GM19463 (cell line): ENCODE results near the gene GRIA3.

Experiments used
- ATAC-seq: cut with Tn5 transposase; IDR thresholded peaks from one replicate; pipeline ENCODE4 v1.9.1; 2021; ENCODE audit warnings: mild to moderate bottlenecking, moderate library complexity; ENCODE audit not compliant: unreplicated experiment

GRIA3 gene

GRCh38 chrX:123190096-123190495 lies 6.0 kb downstream of the GRIA3 start:
- ATAC-seq: no peak

DNA sequence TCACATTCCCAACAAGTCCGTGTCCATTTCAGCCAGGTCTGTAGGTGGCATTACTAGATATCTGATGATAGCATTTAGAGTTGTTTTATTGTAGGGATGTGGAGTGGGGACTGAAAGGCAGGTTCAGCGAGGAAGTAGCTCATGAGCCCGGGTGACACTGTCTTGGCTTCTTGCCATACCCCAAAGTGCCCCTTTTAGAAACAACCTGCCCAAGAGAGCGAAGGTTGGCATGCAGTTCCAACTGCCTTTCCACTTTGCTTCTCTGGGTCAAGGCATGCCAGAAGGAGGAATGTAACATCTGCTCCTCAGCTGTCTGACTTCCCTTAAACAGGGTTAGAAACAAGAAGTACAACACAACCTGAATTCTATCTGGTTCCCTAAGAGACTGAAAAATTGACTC lies 9.0 kb downstream of the GRIA3 start:
- ATAC-seq: no peak

GRCh38 chrX:123199338-123199737 lies 15.3 kb downstream of the GRIA3 start:
- no peak for ATAC-seq

DNA sequence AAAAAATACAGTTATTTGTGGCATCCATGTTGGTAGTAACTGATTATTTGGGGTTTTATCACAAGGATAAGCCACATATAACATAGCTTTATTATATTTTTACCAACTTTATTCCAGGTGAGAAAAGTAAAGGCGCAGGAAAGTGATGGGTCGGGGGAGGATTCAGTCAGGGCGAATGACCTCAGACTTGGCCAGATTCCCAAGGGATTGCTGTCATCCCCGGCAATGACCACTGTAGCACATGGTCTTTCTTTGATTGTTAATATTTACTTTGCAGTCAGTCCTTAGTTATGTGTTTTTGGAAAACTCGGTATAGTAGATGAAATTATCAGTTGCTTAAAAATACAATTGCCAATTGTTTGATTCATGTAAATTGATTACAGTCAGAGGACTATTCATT lies 17.6 kb downstream of the GRIA3 start:
- ATAC-seq: no peak

- no peak for ATAC-seq
Observed at GRCh38 chrX:123202523-123202922, 18.4 kb downstream of the GRIA3 start.

- no peak for ATAC-seq
Observed at GRCh38 chrX:123203772-123204171, 19.7 kb downstream of the GRIA3 start.

DNA sequence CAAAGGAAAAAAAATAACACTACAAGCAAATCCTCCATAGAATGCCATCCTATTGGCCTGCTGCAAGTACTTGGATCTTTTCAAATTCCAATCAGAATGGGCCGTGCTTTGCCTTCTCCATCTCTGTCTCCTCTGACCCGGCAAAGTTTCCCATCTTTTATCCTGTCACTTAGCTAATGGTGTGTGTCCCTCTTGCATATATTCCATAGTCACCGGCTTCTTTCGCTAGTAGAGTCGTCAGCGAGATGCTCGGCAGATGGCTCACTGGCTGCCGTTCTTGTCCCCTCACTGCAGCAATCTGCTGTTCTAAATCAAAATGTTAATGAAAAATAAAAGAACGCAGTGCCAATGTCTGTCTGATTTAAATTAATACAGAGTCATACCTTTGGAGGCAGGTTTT lies 22.1 kb downstream of the GRIA3 start:
- no peak for ATAC-seq

DNA sequence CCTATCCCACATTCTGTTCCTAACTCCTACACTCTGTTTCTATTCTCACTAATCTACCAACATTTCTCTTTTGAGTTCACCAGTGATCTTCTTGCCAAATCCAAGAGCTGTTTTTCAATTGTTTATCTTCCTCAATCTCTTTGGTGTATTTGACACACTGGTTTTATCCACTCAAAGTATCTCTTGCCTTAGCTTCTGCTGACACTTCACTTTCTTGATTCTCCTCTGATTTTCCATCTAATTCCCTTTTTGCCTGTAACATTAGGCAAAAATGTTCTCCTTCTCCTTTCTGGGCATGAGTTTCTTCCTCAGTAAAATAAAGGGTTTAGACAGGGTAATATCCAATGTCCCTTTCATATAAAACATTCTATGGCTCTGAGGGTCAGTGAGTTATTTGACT lies 26.2 kb downstream of the GRIA3 start:
- no peak for ATAC-seq

GRCh38 chrX:123215397-123216089 lies 31.5 kb downstream of the GRIA3 start:
- ATAC-seq: no peak

- ATAC-seq: no peak
Observed at GRCh38 chrX:123217077-123217476, 33.0 kb downstream of the GRIA3 start.

- no peak for ATAC-seq
Observed at GRCh38 chrX:123217728-123218127, 33.6 kb downstream of the GRIA3 start.

GRCh38 chrX:123219916-123220315 lies 35.8 kb downstream of the GRIA3 start:
- no peak for ATAC-seq

GRCh38 chrX:123222920-123223319 lies 38.8 kb downstream of the GRIA3 start:
- no peak for ATAC-seq

DNA sequence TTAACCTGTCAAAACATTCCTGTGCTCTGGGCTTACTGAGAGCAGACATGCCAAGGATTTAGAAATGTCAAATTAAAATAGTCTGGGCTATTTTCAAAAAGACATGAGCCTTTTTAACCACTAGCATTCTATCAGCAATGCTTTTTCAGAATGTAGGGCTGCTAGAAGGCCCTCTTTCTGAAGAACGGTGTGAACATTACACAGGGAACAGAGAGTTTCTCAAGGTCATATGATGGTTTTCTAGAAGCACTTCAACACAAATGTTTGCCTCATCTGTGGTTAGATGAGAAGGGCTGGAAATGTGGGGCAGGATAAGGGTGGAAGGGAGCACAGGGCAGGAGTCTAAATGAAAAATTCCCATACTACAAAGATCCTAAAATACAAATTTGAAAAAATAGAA lies 39.3 kb downstream of the GRIA3 start:
- ATAC-seq: no peak

GRCh38 chrX:123223859-123224258 lies 39.8 kb downstream of the GRIA3 start:
- ATAC-seq: peak; percentile 86

DNA sequence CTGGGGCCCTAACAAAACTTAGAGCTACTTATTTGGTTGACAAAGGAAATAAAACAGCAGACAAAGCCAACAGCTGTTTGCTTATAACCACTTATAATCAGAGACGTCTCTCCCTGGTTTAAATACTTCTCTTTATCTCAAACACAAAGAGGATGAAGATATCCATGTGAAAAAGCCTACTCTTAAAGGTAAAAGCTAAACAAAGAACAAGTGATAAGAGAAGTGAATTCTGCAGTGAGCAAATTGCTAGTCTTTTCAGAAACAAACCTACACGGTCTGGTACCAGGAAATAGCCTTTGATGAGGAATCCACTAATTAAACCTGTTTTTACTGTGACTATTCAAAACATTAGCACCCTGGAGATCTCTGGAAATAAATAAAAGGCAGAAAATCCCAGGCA lies 46.7 kb downstream of the GRIA3 start:
- no peak for ATAC-seq

DNA sequence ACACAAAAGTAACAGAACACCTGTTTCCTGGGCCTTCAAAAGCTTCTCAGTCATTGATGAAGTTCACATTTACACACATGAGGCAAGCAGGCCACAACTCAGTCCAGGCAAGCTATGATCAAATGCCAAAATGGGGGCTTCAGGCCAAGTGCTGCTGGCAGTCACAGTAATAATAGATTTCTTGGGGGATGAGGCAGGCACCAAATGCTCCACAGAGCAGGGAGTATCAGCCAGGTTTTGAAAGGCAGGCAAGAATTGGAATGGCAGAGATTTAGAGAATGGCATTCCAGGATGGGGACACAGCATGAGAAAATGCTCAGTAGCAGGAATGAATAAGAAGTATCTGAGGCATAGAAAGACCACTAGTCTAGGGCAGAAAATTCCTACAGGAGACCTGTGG lies 52.8 kb downstream of the GRIA3 start:
- ATAC-seq: no peak

- no peak for ATAC-seq
Observed at GRCh38 chrX:123237271-123237670, 53.2 kb downstream of the GRIA3 start.

DNA sequence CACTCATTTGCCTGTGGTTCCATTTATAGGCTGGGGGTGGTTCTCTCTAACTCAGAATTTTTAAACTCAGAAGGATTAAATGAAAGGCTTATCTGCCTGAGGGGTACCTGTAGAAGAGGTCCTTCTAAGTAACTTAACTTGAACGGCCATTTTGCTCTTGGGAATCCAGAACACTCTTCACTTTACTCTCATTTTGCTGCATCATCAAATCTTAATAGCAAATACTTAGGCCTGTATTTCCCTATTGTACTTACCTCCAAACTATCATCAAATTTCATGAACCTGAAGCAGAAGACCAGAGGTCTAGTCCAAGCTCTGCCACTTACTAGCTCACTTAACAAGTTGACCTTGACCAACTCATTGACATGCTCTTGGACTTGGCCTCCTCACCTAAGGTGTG lies 70.4 kb downstream of the GRIA3 start:
- no peak for ATAC-seq

DNA sequence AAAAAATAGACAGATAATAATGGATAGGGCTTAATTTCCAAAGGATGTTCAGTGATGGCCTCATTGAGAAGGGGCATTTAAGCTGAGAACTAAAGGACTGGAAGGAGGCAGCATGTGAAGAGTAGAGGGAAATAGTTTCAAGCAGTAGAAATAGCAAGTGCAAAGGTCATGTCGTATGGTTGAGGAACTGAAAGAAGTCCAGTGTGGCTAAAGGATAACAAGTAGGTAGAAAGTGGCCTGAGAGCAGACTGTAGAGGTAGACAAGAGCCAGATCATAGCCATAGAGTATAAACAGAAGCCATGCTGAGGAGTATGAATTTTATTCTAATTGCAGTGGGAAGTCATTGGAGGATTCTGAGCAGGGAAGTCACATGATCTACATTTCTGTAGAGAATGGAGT lies 72.3 kb downstream of the GRIA3 start:
- peak; percentile 78 for ATAC-seq

DNA sequence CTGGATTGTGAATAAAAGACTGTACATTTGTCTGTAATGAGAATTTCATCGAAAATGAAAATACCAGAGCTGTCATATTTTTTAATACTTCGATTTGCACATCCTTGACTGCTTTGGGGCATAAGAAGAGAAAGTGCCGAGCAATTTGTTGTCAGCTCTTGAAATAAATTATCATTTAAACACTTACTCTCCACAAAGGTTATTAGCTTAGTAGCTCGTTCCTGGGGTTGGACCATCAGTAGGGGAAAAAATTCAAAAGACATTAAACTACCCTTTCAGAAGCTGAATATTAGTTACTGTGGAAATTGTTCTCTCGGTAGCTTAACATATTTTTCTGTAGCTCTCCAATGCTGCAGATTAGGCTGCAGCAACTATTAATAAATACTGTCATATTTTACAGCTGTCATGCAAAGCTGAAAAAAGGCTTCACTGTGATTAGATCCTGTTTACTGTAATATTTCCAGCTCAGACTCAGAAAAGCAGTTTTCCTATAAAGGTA lies 76.9 kb downstream of the GRIA3 start:
- ATAC-seq: no peak

- ATAC-seq: no peak
Observed at GRCh38 chrX:123263270-123263669, 79.2 kb downstream of the GRIA3 start.

DNA sequence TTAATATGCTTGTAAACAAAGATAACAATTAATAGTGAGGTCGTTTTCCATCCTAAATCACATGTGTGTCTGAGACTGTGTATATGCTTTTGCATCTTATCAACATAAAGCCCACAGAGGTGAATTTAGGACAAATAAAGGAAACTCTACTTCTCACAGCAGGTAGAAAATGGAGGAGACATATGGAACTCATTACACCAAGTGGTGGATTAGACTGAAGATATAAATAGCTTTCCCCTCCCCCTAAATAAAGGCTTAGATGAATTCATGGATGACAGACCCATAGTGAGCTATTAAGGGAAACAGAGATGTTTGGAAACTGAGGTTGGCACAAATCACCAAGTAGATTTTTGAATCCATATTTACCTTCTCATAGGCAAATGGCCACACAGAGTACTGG lies 79.7 kb downstream of the GRIA3 start:
- ATAC-seq: no peak
